ENCODE measurements around the gene OR11L1.

DNA sequence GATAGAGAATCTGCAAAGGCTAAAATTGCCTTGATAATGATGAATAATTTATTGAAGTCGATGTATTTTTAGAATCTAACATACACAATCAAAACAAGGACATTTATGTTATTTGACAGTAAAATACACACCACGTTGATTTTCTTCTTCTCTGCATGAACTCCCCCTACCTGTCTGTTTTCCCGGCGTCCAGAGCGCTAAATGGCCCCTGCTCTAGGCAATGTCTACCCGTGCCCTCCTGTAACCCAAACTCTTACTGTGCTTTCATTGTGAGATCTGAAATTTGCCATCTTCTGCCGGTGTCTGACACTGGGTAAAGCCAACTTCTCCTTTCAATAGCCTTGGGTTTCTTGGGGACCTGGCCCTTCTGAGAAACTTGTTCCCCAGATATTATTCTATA is 6.7 kb upstream of the OR11L1 start:
- TF ChIP-seq, protein P1, sequence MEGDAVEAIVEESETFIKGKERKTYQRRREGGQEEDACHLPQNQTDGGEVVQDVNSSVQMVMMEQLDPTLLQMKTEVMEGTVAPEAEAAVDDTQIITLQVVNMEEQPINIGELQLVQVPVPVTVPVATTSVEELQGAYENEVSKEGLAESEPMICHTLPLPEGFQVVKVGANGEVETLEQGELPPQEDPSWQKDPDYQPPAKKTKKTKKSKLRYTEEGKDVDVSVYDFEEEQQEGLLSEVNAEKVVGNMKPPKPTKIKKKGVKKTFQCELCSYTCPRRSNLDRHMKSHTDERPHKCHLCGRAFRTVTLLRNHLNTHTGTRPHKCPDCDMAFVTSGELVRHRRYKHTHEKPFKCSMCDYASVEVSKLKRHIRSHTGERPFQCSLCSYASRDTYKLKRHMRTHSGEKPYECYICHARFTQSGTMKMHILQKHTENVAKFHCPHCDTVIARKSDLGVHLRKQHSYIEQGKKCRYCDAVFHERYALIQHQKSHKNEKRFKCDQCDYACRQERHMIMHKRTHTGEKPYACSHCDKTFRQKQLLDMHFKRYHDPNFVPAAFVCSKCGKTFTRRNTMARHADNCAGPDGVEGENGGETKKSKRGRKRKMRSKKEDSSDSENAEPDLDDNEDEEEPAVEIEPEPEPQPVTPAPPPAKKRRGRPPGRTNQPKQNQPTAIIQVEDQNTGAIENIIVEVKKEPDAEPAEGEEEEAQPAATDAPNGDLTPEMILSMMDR (IDR thresholded peaks at IDR 0.05; ENCODE audit: insufficient read depth, low read length, poor library complexity, severe bottlenecking): no peak
- no peak for TF ChIP-seq EZH2phosphoT487 (conservative IDR thresholded peaks at IDR 0.05; ENCODE audit: low read length)
